Measurements from ENCODE around the gene BMPER. TPM values are rescaled to one million over a fixed set of nuclear protein-coding genes. Genes with fewer than 3 reads are reported as not detected.

BMPER gene
- total and polyA plus RNA-seq, 10 of the 15 experiments (the other 5 are each of a cell fraction or from before 2014, with no cell fraction given) = 0.02 to 0.08 TPM; not detected in 8

- no peaks in the 10 kb centered on the region for H4K20me1 ChIP-seq (ENCODE audit: control insufficient read depth, insufficient read depth)
- no peak overlapping the region for H3K4me2 ChIP-seq (ENCODE audit: control insufficient read depth, insufficient read depth)
- BruUV-seq (replicated peaks) = no TSS peak
- no peak overlapping the region for H2AFZ ChIP-seq (ENCODE audit: control insufficient read depth, low read depth, low read length)
- TF ChIP-seq POLR2A (IDR thresholded peaks at IDR 0.05; ENCODE audit: low read depth, low read length) = no peak
- no peak for TF ChIP-seq SREBF2 (IDR thresholded peaks at IDR 0.05; ENCODE audit: low read length)
- no peak for TF ChIP-seq PKNOX1 (IDR thresholded peaks at IDR 0.05)
- TF ChIP-seq EGR1 (IDR thresholded peaks at IDR 0.05; ENCODE audit: borderline replicate concordance in 1 of 2, low read depth in 2 of 2, low read length in 2 of 2) = no peak
- no peak for TF ChIP-seq HDAC6 (IDR thresholded peaks at IDR 0.05; ENCODE audit: unreplicated experiment)
- TF ChIP-seq BHLHE40 (IDR thresholded peaks at IDR 0.05; ENCODE audit: borderline replicate concordance in 1 of 2, low read depth in 2 of 2, low read length in 1 of 2) = no peak
- TF ChIP-seq EZH2 (IDR thresholded peaks at IDR 0.05; ENCODE audit: borderline replicate concordance, control insufficient read depth, low read depth, low read length) = no peak
- no peak for TF ChIP-seq NR2C1 (IDR thresholded peaks at IDR 0.05)
- TF ChIP-seq NFIC (IDR thresholded peaks at IDR 0.05; ENCODE audit: low read depth, low read length) = no peak
- TF ChIP-seq CREM (IDR thresholded peaks at IDR 0.05; ENCODE audit: low read depth) = no peak
- no peak for TF ChIP-seq ZZZ3 (IDR thresholded peaks at IDR 0.05; ENCODE audit: control insufficient read depth, insufficient read length, low read depth)
- TF ChIP-seq MLLT1 (IDR thresholded peaks at IDR 0.05) = no peak
- no peak for TF ChIP-seq ZBTB40 (IDR thresholded peaks at IDR 0.05; ENCODE audit: borderline replicate concordance)
- TF ChIP-seq RUNX3 (IDR thresholded peaks at IDR 0.05; ENCODE audit: low read length) = no peak
- TF ChIP-seq KLF5 (IDR thresholded peaks at IDR 0.05; ENCODE audit: partially characterized antibody) = no peak
- H3K36me3 ChIP-seq (ENCODE audit: control insufficient read depth in 2 of 2, insufficient read depth in 2 of 2, low read length in 1 of 2) = no peaks in the 10 kb centered on the region
- in situ Hi-C loops (cut with MboI) = no loop called here
- H3K4me3 ChIP-seq = no peak overlapping the region
- DNase-seq (ENCODE audit: low read depth, low spot score) (no peak), FAIRE-seq (no peak), ATAC-seq (no peak)
- no peak overlapping the region for H3K27ac ChIP-seq (ENCODE audit: control insufficient read depth, insufficient read depth)
- no peaks in the 10 kb centered on the region; a peak in 1 of 4 replicates for H3K27me3 ChIP-seq (replicated peaks in 1 of 2; ENCODE audit: control insufficient read depth in 2 of 2, insufficient read depth in 2 of 2, low read length in 1 of 2)
- H3K79me2 ChIP-seq (ENCODE audit: control insufficient read depth, insufficient read depth, low read length) = no peaks in the 10 kb centered on the region
- SMC1A ChIA-PET (ENCODE audit: uncharacterized antibody, unreplicated experiment) = interaction anchor here (0.7 kb wide), 1 partner anchor 1663 kb away, joined by 3 read pairs; no protein-coding TSS in a partner anchor
- no peak overlapping the region for H3K9ac ChIP-seq (ENCODE audit: control insufficient read depth, insufficient read depth, low read length)
- intact Hi-C loops (cut with micrococcal nuclease; ENCODE audit: unreplicated experiment) = no loop called here
- CTCF ChIA-PET = interaction anchor here (0.7 to 2.7 kb wide), 3 partner anchors 8 to 10 kb away, joined by 3 to 11 read pairs (median 3); no protein-coding TSS in a partner anchor
- no peaks in the 10 kb centered on the region for H3K4me1 ChIP-seq (ENCODE audit: control insufficient read depth, insufficient read depth, low read length)
- no peaks in the 10 kb centered on the region for H3K9me3 ChIP-seq (replicated peaks; ENCODE audit: control insufficient read depth, insufficient read depth, low read length)
- RAD21 ChIA-PET (ENCODE audit: unreplicated experiment) = no interaction called here
- POLR2A ChIA-PET = no interaction called here
Measured at GRCh38 chr7:33940503-33940902, 35.2 kb downstream of the BMPER start.
